HFFc6 (cell line): ENCODE data around the gene POC1B. TPM values are rescaled to one million over a fixed set of nuclear protein-coding genes. Genes with fewer than 3 reads are reported as not detected.

Experiments
- DNase-seq: peaks from one replicate; pipeline ENCODE4 v3.0.0-alpha.2; 2018
- H3K27ac Mint-ChIP-seq: 2 replicates; pipeline ENCODE4 v1.8.0; 2020; ENCODE audit warnings: mild to moderate bottlenecking, mixed read lengths
- H3K27me3 Mint-ChIP-seq: 2 replicates; pipeline ENCODE4 v1.8.0; 2021; ENCODE audit warnings: mild to moderate bottlenecking, moderate library complexity, mixed read lengths; ENCODE audit not compliant: insufficient read depth
- H3K36me3 Mint-ChIP-seq: 2 replicates; pipeline ENCODE4 v1.8.0; 2021; ENCODE audit warnings: low read depth, mixed read lengths
- H3K4me1 Mint-ChIP-seq: 2 replicates; pipeline ENCODE4 v1.8.0; 2020; ENCODE audit warnings: low read depth, mixed read lengths
- H3K4me3 Mint-ChIP-seq: 2 replicates; pipeline ENCODE4 v1.8.0; 2020; ENCODE audit warnings: mild to moderate bottlenecking, moderate library complexity, mixed read lengths
- H3K9me3 Mint-ChIP-seq: 2 replicates; pipeline ENCODE4 v1.8.0; 2020; ENCODE audit warnings: mild to moderate bottlenecking, mixed read lengths
- CTCF ChIP-seq: fragments of 200-600 bp; sonication (generic); IDR thresholded peaks from 2 replicates; pipeline ENCODE4 v1.5.0; 2021; ENCODE audit warnings: antibody characterized with exemption, mild to moderate bottlenecking
- long read RNA-seq: library from polyadenylated mRNA; unstranded; transcript quantifications from one replicate; pipeline ENCODE4 v2.0.0, GENCODE V29; 2019
- total RNA-seq, 6 experiments: library from RNA; stranded (reverse); fragmentation: NEBNext Ultra II Directional; extraction: Animal tissue kit (Norgen Biotek cat#: 25700); gene quantifications; 2 replicates in 1 of 6; 3 replicates in 5 of 6; pipeline ENCODE4 v1.2.3, GENCODE V29; 2021

Gene POC1B
- total RNA-seq: 10 to 100 TPM; 10.4 to 12.6 (median 11.1) TPM
- long read RNA-seq, partial matches to known transcripts: 4 of 17 reads
- long read RNA-seq, other reads (novel, unspliced or antisense): 10 of 17 reads

GRCh38 chr12:89525824-89526770 is at the start of gene POC1B:
Gene POC1B (minus strand): TSS chr12:89526047. CDS start chr12:89525895, 152 bp downstream.
- H3K4me1 Mint-ChIP-seq: peaks cover 44% of the 10 kb centered on the region
- peak within 1 kb of the TSS; percentile 98 for H3K27ac Mint-ChIP-seq
- DNase-seq: peak; percentile 77
- no peaks in the 10 kb centered on the region for H3K9me3 Mint-ChIP-seq
- peaks cover 2% of the 10 kb centered on the region; the same call in 1 of the 2 replicates for H3K27me3 Mint-ChIP-seq
- H3K36me3 Mint-ChIP-seq: peaks cover 17% of the 10 kb centered on the region
- peak within 1 kb of the TSS; percentile 98 for H3K4me3 Mint-ChIP-seq
- no peak for TF ChIP-seq CTCF

- Mint-ChIP-seq H3K36me3 (no peaks in the 10 kb centered on the region), H3K9me3 (no peaks in the 10 kb centered on the region)
These were observed 49.5 kb upstream of the POC1B start for GRCh38 chr12:89575374-89575773.

GRCh38 chr12:89574736-89575208 is 48.9 kb upstream of the POC1B start:
- Mint-ChIP-seq H3K27me3 (peaks cover 3% of the 10 kb centered on the region; the same call in 1 of the 2 replicates), H3K4me1 (peaks cover 63% of the 10 kb centered on the region), H3K27ac (peak overlapping the region; percentile 72), H3K4me3 (peak overlapping the region; percentile 64), H3K36me3 (no peaks in the 10 kb centered on the region), H3K9me3 (no peaks in the 10 kb centered on the region)
- peak; percentile 59 for DNase-seq
- TF ChIP-seq CTCF: no peak

More at GRCh38 chr12:89575374-89575773, 49.5 kb upstream of the POC1B start:
- peak overlapping the region; percentile 17; the same call in 1 of the 2 replicates for H3K4me3 Mint-ChIP-seq
- TF ChIP-seq CTCF: no peak
- no peak for DNase-seq
- H3K4me1 Mint-ChIP-seq: peaks cover 63% of the 10 kb centered on the region
- no peak overlapping the region; the same call in 1 of the 2 replicates for H3K27ac Mint-ChIP-seq
- peaks cover 3% of the 10 kb centered on the region; the same call in 1 of the 2 replicates for H3K27me3 Mint-ChIP-seq

- H3K27me3 Mint-ChIP-seq: peaks cover 3% of the 10 kb centered on the region; the same call in 1 of the 2 replicates
- peak; percentile 25 for DNase-seq
- no peak overlapping the region for H3K4me3 Mint-ChIP-seq
- H3K9me3 Mint-ChIP-seq: no peaks in the 10 kb centered on the region
- H3K4me1 Mint-ChIP-seq: peaks cover 69% of the 10 kb centered on the region
- H3K27ac Mint-ChIP-seq: no peak overlapping the region; the same call in 1 of the 2 replicates
- no peak for TF ChIP-seq CTCF
- H3K36me3 Mint-ChIP-seq: no peaks in the 10 kb centered on the region
These were observed 47.4 kb upstream of the POC1B start for GRCh38 chr12:89573051-89573810.
